ENCODE measurements around the gene SRMS.

Gene SRMS

DNA sequence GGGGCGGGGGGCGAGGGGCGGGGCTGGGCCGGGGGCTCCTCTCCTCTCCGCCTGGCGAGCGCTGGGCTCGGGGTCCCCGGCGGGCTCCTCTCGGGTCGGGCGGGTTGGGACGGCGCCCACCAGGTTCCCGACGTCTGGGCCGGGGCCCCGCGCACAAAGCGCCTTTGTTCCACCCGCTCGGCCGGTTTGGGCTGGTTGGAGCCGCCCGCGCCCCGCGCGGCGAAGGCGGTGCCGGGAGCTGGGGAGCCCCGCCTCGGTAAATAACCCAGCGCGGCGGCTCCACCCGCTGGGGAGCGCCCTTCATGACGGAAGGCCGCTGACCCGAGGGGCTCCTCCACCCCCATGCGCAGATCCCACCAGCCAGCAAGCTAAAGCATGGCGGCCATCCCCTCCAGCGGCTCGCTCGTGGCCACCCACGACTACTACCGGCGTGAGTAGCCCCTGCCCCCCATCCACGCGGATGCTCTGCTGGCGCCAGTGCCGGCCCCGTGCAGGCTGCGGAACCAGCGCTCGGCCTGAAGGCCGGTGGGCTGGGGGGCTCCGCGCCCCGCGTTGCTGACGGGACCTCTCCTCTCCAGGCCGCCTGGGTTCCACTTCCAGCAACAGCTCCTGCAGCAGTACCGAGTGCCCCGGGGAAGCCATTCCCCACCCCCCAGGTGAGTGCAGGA is 26.5 kb downstream of the SRMS start:
- TF ChIP-seq ZBTB7A (IDR thresholded peaks at IDR 0.05; ENCODE audit: low read depth) = peak; percentile 66
- TF ChIP-seq TEAD4 (IDR thresholded peaks at IDR 0.05) = no peak

DNA sequence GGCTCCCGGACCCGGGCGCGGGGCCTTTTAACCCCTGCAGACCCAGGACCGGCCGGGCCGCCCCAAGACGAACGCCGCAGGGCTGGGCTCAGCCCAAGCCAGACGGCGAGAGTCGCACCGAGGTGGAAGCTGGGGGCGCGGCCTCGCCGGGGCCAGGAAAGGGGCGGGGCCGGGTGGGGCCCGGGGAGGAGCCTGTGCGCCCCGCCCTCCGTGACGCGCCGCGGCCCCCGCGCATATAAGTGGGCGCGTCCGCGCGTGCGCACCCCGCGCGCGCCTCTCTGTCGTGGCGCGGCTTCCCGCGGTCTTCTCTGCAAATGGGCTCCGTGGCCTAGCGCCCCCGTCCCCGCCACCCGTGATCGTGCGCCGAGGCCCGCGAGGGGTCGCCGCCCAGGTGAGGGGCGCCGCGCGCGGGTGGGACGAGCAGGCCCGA is 27.0 kb downstream of the SRMS start, which contains the start of gene PPDPF:
PPDPF (plus strand) TSS at position 262 of the 430 bp plus-strand sequence. CDS start 544 bp downstream, outside the sequence.
- no peak for TF ChIP-seq CREB1 (IDR thresholded peaks at IDR 0.05; ENCODE audit: low read depth)
- TF ChIP-seq, protein P1, sequence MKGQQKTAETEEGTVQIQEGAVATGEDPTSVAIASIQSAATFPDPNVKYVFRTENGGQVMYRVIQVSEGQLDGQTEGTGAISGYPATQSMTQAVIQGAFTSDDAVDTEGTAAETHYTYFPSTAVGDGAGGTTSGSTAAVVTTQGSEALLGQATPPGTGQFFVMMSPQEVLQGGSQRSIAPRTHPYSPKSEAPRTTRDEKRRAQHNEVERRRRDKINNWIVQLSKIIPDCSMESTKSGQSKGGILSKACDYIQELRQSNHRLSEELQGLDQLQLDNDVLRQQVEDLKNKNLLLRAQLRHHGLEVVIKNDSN (IDR thresholded peaks at IDR 0.05) = no peak
- TF ChIP-seq TAF1 (IDR thresholded peaks at IDR 0.05; ENCODE audit: low read depth) = peak; percentile 65; the same call in 1 of the 2 replicates

DNA sequence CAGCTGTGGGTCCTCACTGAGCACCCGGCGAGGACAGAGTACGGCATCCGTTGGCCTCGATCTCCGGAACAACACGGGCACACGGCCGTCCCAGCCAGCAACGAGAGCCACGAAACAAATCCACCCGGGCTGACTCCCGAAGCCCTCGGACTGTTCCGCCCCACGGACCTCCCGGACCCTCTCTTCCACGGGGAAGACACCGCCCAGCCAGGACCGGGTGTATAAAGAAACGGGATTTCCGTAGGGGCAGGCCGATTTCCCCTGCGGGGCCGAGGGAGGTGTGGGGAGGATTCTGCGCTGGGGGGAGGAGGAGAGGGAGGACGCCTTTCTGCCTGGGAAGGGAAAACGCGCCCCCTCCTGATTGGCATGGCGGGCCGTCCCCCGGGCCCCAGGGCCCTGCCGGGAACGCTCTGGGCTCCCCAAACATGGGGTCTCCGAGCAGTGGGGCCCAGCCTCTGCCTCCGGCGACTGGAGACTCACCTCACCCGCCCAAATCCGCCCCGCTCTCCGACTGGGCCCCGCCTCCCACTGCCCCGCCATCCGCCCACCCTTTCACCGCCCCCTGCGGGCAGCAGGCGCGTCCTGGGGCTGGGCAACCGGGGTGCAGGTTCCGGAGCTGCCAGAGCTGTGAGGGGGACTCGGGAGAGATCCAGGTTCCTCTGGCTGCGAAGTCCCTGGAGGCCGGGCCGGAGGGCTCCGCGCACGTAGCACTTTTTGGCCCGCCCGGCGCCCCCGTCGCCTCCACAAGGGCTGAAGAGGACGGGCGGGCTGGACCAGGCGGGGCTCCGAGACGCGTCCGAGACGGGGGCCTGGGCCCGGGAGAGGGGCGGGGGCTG is 27.7 kb downstream of the SRMS start:
- TF ChIP-seq TAF1 (IDR thresholded peaks at IDR 0.05; ENCODE audit: low read depth) (no peak; the same call in 1 of the 2 replicates), EGR1 (IDR thresholded peaks at IDR 0.05) (peak; percentile 72), TCF12 (IDR thresholded peaks at IDR 0.05; ENCODE audit: low read depth) (0 out of 2 replicates have a peak, but pooled peaks have one; percentile 16), YY1 (IDR thresholded peaks at IDR 0.05; ENCODE audit: low read depth) (no peak), EP300 (IDR thresholded peaks at IDR 0.05; ENCODE audit: borderline replicate concordance) (no peak), ZBTB7A (IDR thresholded peaks at IDR 0.05; ENCODE audit: low read depth) (peak; percentile 59)
- TF ChIP-seq, protein P2, sequence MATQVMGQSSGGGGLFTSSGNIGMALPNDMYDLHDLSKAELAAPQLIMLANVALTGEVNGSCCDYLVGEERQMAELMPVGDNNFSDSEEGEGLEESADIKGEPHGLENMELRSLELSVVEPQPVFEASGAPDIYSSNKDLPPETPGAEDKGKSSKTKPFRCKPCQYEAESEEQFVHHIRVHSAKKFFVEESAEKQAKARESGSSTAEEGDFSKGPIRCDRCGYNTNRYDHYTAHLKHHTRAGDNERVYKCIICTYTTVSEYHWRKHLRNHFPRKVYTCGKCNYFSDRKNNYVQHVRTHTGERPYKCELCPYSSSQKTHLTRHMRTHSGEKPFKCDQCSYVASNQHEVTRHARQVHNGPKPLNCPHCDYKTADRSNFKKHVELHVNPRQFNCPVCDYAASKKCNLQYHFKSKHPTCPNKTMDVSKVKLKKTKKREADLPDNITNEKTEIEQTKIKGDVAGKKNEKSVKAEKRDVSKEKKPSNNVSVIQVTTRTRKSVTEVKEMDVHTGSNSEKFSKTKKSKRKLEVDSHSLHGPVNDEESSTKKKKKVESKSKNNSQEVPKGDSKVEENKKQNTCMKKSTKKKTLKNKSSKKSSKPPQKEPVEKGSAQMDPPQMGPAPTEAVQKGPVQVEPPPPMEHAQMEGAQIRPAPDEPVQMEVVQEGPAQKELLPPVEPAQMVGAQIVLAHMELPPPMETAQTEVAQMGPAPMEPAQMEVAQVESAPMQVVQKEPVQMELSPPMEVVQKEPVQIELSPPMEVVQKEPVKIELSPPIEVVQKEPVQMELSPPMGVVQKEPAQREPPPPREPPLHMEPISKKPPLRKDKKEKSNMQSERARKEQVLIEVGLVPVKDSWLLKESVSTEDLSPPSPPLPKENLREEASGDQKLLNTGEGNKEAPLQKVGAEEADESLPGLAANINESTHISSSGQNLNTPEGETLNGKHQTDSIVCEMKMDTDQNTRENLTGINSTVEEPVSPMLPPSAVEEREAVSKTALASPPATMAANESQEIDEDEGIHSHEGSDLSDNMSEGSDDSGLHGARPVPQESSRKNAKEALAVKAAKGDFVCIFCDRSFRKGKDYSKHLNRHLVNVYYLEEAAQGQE (IDR thresholded peaks at IDR 0.05; ENCODE audit: low read depth) = no peak
- TF ChIP-seq, protein P3, sequence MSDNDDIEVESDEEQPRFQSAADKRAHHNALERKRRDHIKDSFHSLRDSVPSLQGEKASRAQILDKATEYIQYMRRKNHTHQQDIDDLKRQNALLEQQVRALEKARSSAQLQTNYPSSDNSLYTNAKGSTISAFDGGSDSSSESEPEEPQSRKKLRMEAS (IDR thresholded peaks at IDR 0.05) = no peak

DNA sequence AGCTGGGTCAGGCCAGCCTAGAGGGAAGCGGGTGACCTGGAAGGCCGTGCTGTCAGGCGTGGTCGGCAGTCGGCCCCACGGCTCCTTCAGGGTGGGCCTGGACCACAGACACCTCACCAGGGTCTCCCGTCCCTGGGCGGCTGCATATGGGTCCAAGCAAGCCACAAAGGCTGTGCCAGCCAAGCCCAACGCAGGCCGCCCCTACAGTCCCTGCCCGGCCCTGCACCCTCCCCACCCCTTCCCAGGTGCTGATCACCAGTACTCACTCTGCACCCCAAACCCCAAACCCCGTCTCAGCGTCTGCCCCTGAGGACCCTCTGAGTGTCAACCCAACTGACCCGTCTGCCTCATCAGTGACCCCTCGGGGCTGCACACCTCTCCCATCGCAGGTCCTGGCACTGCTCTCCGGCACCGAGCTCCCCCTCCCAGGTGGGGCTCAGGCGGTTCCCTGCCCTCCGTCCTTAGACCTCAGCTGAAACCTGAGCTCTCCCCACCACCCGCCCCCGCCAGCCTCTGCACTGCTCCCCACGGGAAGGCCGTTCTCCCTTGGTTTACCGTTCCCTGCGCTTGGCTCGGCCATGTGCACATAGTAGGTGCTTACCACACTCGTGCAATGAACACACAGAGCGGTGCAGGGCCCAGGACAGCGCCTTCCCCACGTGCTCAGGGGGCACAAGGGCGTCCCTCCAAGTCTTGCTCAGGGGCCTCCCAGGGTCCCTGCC is 28.4 kb downstream of the SRMS start:
- TF ChIP-seq, protein P1 (IDR thresholded peaks at IDR 0.05) = no peak
- TF ChIP-seq, protein P3 (IDR thresholded peaks at IDR 0.05) = no peak
- no peak for TF ChIP-seq TAF1 (IDR thresholded peaks at IDR 0.05; ENCODE audit: low read depth)
- TF ChIP-seq EGR1 (IDR thresholded peaks at IDR 0.05) = no peak
- no peak for TF ChIP-seq CEBPB (IDR thresholded peaks at IDR 0.05)
- no peak for TF ChIP-seq RAD21 (IDR thresholded peaks at IDR 0.05; ENCODE audit: low read depth)
- no peak for TF ChIP-seq EP300 (IDR thresholded peaks at IDR 0.05; ENCODE audit: borderline replicate concordance)
- TF ChIP-seq ZBTB7A (IDR thresholded peaks at IDR 0.05; ENCODE audit: low read depth) = no peak
- TF ChIP-seq TCF12 (IDR thresholded peaks at IDR 0.05; ENCODE audit: low read depth) = no peak
- TF ChIP-seq CREB1 (IDR thresholded peaks at IDR 0.05; ENCODE audit: low read depth) = no peak
- no peak for TF ChIP-seq YY1 (IDR thresholded peaks at IDR 0.05; ENCODE audit: low read depth)
- TF ChIP-seq TEAD4 (IDR thresholded peaks at IDR 0.05) = no peak
- no peak for TF ChIP-seq NFIC (IDR thresholded peaks at IDR 0.05)

DNA sequence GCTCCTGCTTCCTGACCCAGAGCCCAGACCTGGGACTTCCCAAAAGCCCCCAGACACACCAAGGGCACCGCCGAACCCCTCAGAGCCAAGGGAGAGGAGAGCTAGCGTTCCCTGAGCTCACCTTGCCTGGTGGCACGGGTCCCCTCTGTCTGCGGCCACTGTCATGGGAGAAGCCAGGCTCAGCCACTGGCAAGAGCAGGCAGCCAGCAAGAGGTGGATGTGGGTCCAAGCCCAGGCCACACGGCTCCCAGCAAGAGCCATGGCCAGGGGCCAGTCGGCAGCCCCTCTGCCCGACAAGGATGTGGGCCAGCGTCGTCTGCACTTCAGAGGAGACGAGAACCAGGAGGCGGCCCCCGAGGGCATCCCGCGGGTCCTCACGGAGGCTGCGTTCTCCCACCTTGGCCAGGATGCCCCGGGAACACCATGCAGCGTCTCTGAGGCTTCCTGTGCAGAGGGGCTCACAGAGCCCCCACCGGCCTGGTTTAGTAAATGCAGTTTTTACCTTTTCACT is 29.1 kb downstream of the SRMS start:
- no peak for TF ChIP-seq EP300 (IDR thresholded peaks at IDR 0.05; ENCODE audit: borderline replicate concordance)

DNA sequence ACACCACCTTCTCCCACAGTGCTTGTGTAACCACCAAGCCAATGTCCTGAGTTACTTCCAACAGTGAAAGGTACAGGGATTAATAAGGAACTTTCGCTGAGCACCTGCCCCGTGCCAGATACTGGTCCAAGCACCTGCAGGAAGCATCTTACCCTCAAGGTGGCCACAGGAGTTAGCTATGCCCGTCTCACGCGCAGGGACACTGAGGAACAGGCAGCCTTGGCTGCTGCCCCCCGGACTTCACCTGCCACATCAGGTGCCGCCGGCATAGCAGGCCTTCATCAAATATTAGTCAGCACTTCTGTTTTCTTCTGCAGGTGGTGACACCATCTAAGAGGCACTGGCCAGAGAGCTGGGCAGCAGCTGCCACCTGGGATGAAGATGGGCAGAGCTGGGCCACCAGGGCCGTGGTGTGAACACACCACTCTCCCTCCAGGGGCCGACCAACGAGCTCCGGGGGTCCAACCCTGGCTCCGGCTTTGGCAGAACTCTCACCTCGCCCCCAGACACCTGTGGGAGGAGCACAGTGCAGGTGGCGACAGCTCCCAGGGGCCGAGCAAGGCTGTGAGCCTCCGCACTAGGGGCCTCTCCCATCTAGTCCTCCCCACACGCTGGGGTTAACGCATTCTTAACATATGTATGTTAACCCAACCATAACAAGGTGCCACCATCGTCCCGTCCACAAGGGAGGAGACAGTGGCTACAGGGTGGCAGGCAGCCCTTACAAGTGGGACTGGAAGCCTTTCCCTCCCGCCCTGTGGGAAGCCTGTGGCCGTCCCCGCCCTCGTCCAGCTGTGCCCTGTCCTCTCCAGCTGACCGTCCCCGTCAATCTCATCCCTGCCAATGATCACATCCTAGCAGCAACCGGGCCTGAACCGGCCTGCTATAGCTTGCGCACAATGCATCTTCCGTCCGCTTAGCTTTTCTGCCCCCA is 29.9 kb downstream of the SRMS start:
- TF ChIP-seq ZBTB7A (IDR thresholded peaks at IDR 0.05; ENCODE audit: low read depth) = no peak
- no peak for TF ChIP-seq CREB1 (IDR thresholded peaks at IDR 0.05; ENCODE audit: low read depth)
- no peak for TF ChIP-seq CEBPB (IDR thresholded peaks at IDR 0.05)
- TF ChIP-seq YY1 (IDR thresholded peaks at IDR 0.05; ENCODE audit: low read depth) = no peak
- no peak for TF ChIP-seq TEAD4 (IDR thresholded peaks at IDR 0.05)
- TF ChIP-seq, protein P3 (IDR thresholded peaks at IDR 0.05) = no peak
- TF ChIP-seq NFIC (IDR thresholded peaks at IDR 0.05) = no peak
- TF ChIP-seq, protein P1 (IDR thresholded peaks at IDR 0.05) = no peak
- TF ChIP-seq, protein P2 (IDR thresholded peaks at IDR 0.05; ENCODE audit: low read depth) = no peak
- TF ChIP-seq EGR1 (IDR thresholded peaks at IDR 0.05) = no peak

All from Ishikawa (cell line).